HCT116 (cell line): Measurements from ENCODE around the gene DYRK2. TPM values are rescaled to one million over a fixed set of nuclear protein-coding genes. Genes with fewer than 3 reads are reported as not detected.

Experiments
- ATAC-seq: fragments of 200-7000 bp; cut with Tn5 transposase; 2 replicates; pipeline ENCODE4 v1.9.1; 2020; ENCODE audit warnings: mild to moderate bottlenecking, moderate library complexity
- BruUV-seq: library from RNA; stranded (reverse); fragments of 400-500 nt; replicated peaks from 2 replicates; lab custom pipeline; 2021; lab: Mats Ljungman, UMichigan
- CTCF ChIA-PET: fragments of 300-600 bp; sonication (Branson Sonifier 250); formaldehyde crosslinking; loops from one replicate; lab custom pipeline; 2021; ENCODE audit warnings: antibody characterized with exemption; lab: Charles Lee
- POLR2A ChIA-PET: fragments of 300-600, 350-600 bp; sonication (Branson Sonifier 250); formaldehyde crosslinking; loops from one replicate; lab custom pipeline; 2021; ENCODE audit warnings: antibody characterized with exemption; lab: Charles Lee
- RAD21 ChIA-PET, 2 experiments: fragments of 300-600 bp; sonication (Branson Sonifier 250); formaldehyde crosslinking; loops; one replicate each; lab custom pipeline; 2023; ENCODE audit warnings: low total read pairs in 2 of 2; ENCODE audit not compliant: uncharacterized antibody in 2 of 2, unreplicated experiment in 2 of 2, low non-redundant PET in 1 of 2; lab: Charles Lee
- DNase-seq: peaks from one replicate; pipeline ENCODE4 v3.0.0-alpha.2; 2010; ENCODE audit warnings: low read depth, low spot score
- H2AFZ ChIP-seq: fragments of 200-600 bp; shearing (Covaris generic), sonication (generic); 2 replicates; pipeline ENCODE4 v1.6.1; 2017; ENCODE audit warnings: low read depth, mixed run types, mixed read lengths, antibody characterized with exemption, low read length; ENCODE audit not compliant: poor library complexity, severe bottlenecking
- H3K27ac ChIP-seq: 2 replicates; pipeline ENCODE4 v1.5.1; 2012; ENCODE audit warnings: low read depth, low read length
- H3K27me3 ChIP-seq: fragments of 200-600 bp; sonication (generic); 2 replicates; pipeline ENCODE4 v1.6.1; 2016; ENCODE audit warnings: mixed run types, low read length, mixed read lengths; ENCODE audit not compliant: insufficient read depth
- H3K36me3 ChIP-seq, 2 experiments: fragments of 200-500 bp in 1 of 2; fragments of 200-600 bp in 1 of 2; sonication (Bioruptor generic) in 1 of 2; sonication (generic) in 1 of 2; 2 replicates each; pipeline versions ENCODE4 v1.5.1 to v1.6.1; 2014 to 2016; ENCODE audit warnings: low read length in 2 of 2, inconsistent platforms in 1 of 2, mixed read lengths in 1 of 2, mixed run types in 1 of 2; ENCODE audit not compliant: insufficient read depth in 2 of 2, control insufficient read depth in 1 of 2
- H3K4me1 ChIP-seq, 2 experiments: fragments of 200-600 bp in 1 of 2; sonication (generic) in 1 of 2; 2 replicates each; pipeline versions ENCODE4 v1.5.1 to v1.6.1; 2012 to 2017; ENCODE audit warnings: low read length in 2 of 2, inconsistent platforms in 1 of 2, mild to moderate bottlenecking in 1 of 2, mixed read lengths in 1 of 2, mixed run types in 1 of 2, moderate library complexity in 1 of 2; ENCODE audit not compliant: insufficient read depth in 2 of 2, control insufficient read depth in 1 of 2
- H3K4me2 ChIP-seq: fragments of 200-600 bp; sonication (generic); 2 replicates; pipeline ENCODE4 v1.6.1; 2017; ENCODE audit warnings: mixed run types, low read length, mixed read lengths
- H3K4me3 ChIP-seq, 2 experiments: fragments of 200-600 bp in 1 of 2; sonication (generic) in 1 of 2; replicated peaks in 1 of 2; 2 replicates each; pipeline ENCODE4 v1.5.1; 2011 to 2016; ENCODE audit warnings: low read length in 2 of 2, control low read depth in 1 of 2, low read depth in 1 of 2, mild to moderate bottlenecking in 1 of 2, mixed read lengths in 1 of 2, mixed run types in 1 of 2
- H3K79me2 ChIP-seq: fragments of 200-600 bp; sonication (generic); 2 replicates; pipeline ENCODE4 v1.6.1; 2017; ENCODE audit warnings: mild to moderate bottlenecking, mixed run types, low read length, moderate library complexity, mixed read lengths; ENCODE audit not compliant: insufficient read depth
- H3K9ac ChIP-seq: fragments of 200-600 bp; sonication (generic); 2 replicates; pipeline ENCODE4 v1.6.1; 2016; ENCODE audit warnings: low read length, mixed read lengths
- H3K9me2 ChIP-seq: fragments of 200-600 bp; sonication (generic), shearing (Covaris generic); 2 replicates; pipeline ENCODE4 v1.6.1; 2017; ENCODE audit warnings: mixed run types, mild to moderate bottlenecking, moderate library complexity; ENCODE audit not compliant: insufficient read depth
- H3K9me3 ChIP-seq, 2 experiments: fragments of 200-500 bp in 1 of 2; fragments of 200-600 bp in 1 of 2; sonication (Bioruptor generic) in 1 of 2; sonication (generic) in 1 of 2; 2 replicates each; pipeline ENCODE4 v1.6.1; 2014 to 2017; ENCODE audit warnings: low read length in 2 of 2, mixed read lengths in 2 of 2, inconsistent platforms in 1 of 2, low read depth in 1 of 2, mild to moderate bottlenecking in 1 of 2, mixed run types in 1 of 2, moderate library complexity in 1 of 2; ENCODE audit not compliant: control insufficient read depth in 1 of 2, insufficient read depth in 1 of 2
- H4K20me1 ChIP-seq: fragments of 200-600 bp; sonication (generic), shearing (Covaris generic); 2 replicates; pipeline ENCODE4 v1.6.1; 2017; ENCODE audit warnings: mixed run types, mild to moderate bottlenecking, moderate library complexity; ENCODE audit not compliant: insufficient read depth
- CBX3 ChIP-seq: IDR thresholded peaks from 2 replicates; pipeline ENCODE4 v1.6.1; 2012; ENCODE audit warnings: low read depth
- EGR1 ChIP-seq: IDR thresholded peaks from 2 replicates; pipeline ENCODE4 v1.6.1; 2012; ENCODE audit warnings: low read depth
- ELF1 ChIP-seq: IDR thresholded peaks from 2 replicates; pipeline ENCODE4 v1.6.1; 2012; ENCODE audit warnings: low read depth, borderline replicate concordance
- EZH2phosphoT487 ChIP-seq: fragments of 200-600 bp; IDR thresholded peaks from 2 replicates; pipeline ENCODE4 v1.6.1; 2018; ENCODE audit warnings: antibody characterized with exemption, borderline replicate concordance
- FOSL1 ChIP-seq: IDR thresholded peaks from 2 replicates; pipeline ENCODE4 v1.6.1; 2012; ENCODE audit warnings: low read depth
- JUND ChIP-seq: IDR thresholded peaks from 2 replicates; pipeline ENCODE4 v1.6.1; 2012
- POLR2AphosphoS5 ChIP-seq: IDR thresholded peaks from 2 replicates; pipeline ENCODE4 v1.6.1; 2011; ENCODE audit warnings: mild to moderate bottlenecking, low read depth, low read length, moderate library complexity
- RAD21 ChIP-seq: IDR thresholded peaks from 2 replicates; pipeline ENCODE4 v1.6.1; 2012; ENCODE audit warnings: low read depth, mild to moderate bottlenecking
- SIN3A ChIP-seq: IDR thresholded peaks from 2 replicates; pipeline ENCODE4 v1.6.1; 2012; ENCODE audit warnings: low read depth
- SRF ChIP-seq: IDR thresholded peaks from 2 replicates; pipeline ENCODE4 v1.6.1; 2012; ENCODE audit warnings: low read depth
- TCF7L2 ChIP-seq: IDR thresholded peaks from 2 replicates; pipeline ENCODE4 v1.7.0; 2011; ENCODE audit warnings: borderline replicate concordance, inconsistent platforms; ENCODE audit not compliant: insufficient read depth, insufficient read length; ENCODE audit errors: extremely low read depth
- YY1 ChIP-seq: IDR thresholded peaks from 2 replicates; pipeline ENCODE4 v1.6.1; 2011; ENCODE audit warnings: low read length, low read depth, moderate library complexity, mild to moderate bottlenecking; ENCODE audit not compliant: insufficient replicate concordance; ENCODE audit errors: extremely low read depth
- ZFX ChIP-seq: fragments of 450-650 bp; IDR thresholded peaks from 2 replicates; pipeline ENCODE4 v1.6.1; 2017
- ZNF274 ChIP-seq: fragments of 200-500 bp; sonication (Bioruptor generic); IDR thresholded peaks from 2 replicates; pipeline ENCODE4 v1.6.1; 2014; ENCODE audit warnings: mild to moderate bottlenecking, low read depth, low read length, inconsistent platforms
- intact Hi-C: fragments of 100-400 bp; cut with micrococcal nuclease; formaldehyde crosslinking; loops from 2 replicates; pipeline ENCODE4 v1.10.0; 2022
- total RNA-seq: library from RNA; stranded (reverse); gene quantifications from one replicate; pipeline ENCODE4 v1.2.1, GENCODE V29; 2021; ENCODE audit not compliant: unreplicated experiment
- TF ChIP-seq, protein P1 (sequence below), 3 experiments: fragments of 200-600 bp in 1 of 3; sonication (generic) in 1 of 3; IDR thresholded peaks in 2 of 3; conservative IDR thresholded peaks in 1 of 3; 2 replicates each; pipeline ENCODE4 v1.5.1; 2012 to 2017; ENCODE audit warnings: low read depth in 2 of 3, low read length in 2 of 3, antibody characterized with exemption in 1 of 3, borderline replicate concordance in 1 of 3, control low read depth in 1 of 3, mild to moderate bottlenecking in 1 of 3, mixed read lengths in 1 of 3, mixed run types in 1 of 3, moderate library complexity in 1 of 3; ENCODE audit not compliant: insufficient read depth in 1 of 3
- TF ChIP-seq, protein P2 (sequence below): IDR thresholded peaks from 2 replicates; pipeline ENCODE4 v1.6.1; 2011; ENCODE audit warnings: mild to moderate bottlenecking, low read length, moderate library complexity; ENCODE audit not compliant: insufficient replicate concordance; ENCODE audit errors: extremely low read depth

The DYRK2 gene
- total RNA-seq, 1 experiment from 2014 or later, result 28.7 TPM

DNA sequence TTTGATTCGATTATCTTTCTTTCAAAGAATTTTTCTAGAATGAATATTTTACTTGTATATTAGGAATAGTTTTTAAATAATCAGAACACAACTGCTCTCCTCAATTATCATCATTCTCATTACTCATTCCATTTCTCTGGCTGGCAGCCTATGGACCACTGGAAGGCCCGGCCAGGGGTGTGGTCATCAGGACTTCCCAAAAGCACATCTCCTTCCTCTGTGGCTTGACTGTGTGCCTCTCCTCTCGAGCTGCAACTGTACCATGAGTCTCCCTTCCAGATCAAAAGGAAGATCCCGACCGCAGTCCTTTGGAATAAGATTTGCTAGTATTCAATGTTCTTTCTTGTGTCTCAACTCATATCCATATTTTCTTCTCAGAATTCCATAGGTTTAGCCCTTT is 42.7 kb downstream of the DYRK2 start:
- intact Hi-C loops, result no loop called here
- H3K9me3 ChIP-seq, result no peaks in the 10 kb centered on the region

More for the DNA sequence above, 42.7 kb downstream of the DYRK2 start:
- ChIA-PET CTCF (no interaction called here), RAD21 (no interaction called here), POLR2A (no interaction called here)
- Histone ChIP-seq H3K9me2 (no peaks in the 10 kb centered on the region), H3K79me2 (no peaks in the 10 kb centered on the region), H3K27me3 (no peaks in the 10 kb centered on the region), H3K4me1 (no peaks in the 10 kb centered on the region), H2AFZ (no peak overlapping the region), H3K36me3 (no peaks in the 10 kb centered on the region), H3K4me2 (no peak overlapping the region), H3K4me3 (no peak overlapping the region), H4K20me1 (no peaks in the 10 kb centered on the region), H3K9ac (no peak overlapping the region), H3K27ac (no peak overlapping the region)
- no peak for ATAC-seq
- BruUV-seq, result no TSS peak
- no peak for DNase-seq
- TF ChIP-seq CBX3 (no peak), EZH2phosphoT487 (no peak), TCF7L2 (no peak), EGR1 (no peak), ZNF274 (no peak), RAD21 (no peak), FOSL1 (no peak), SRF (no peak), YY1 (no peak), JUND (no peak), ZFX (no peak), ELF1 (no peak), POLR2AphosphoS5 (no peak), SIN3A (no peak)
- TF ChIP-seq, protein P1, sequence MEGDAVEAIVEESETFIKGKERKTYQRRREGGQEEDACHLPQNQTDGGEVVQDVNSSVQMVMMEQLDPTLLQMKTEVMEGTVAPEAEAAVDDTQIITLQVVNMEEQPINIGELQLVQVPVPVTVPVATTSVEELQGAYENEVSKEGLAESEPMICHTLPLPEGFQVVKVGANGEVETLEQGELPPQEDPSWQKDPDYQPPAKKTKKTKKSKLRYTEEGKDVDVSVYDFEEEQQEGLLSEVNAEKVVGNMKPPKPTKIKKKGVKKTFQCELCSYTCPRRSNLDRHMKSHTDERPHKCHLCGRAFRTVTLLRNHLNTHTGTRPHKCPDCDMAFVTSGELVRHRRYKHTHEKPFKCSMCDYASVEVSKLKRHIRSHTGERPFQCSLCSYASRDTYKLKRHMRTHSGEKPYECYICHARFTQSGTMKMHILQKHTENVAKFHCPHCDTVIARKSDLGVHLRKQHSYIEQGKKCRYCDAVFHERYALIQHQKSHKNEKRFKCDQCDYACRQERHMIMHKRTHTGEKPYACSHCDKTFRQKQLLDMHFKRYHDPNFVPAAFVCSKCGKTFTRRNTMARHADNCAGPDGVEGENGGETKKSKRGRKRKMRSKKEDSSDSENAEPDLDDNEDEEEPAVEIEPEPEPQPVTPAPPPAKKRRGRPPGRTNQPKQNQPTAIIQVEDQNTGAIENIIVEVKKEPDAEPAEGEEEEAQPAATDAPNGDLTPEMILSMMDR (IDR thresholded peaks at IDR 0.05 in 2 of 3, conservative IDR thresholded peaks at IDR 0.05 in 1 of 3; ENCODE audit: borderline replicate concordance in 1 of 3, insufficient read depth in 1 of 3, low read depth in 2 of 3, low read length in 2 of 3), result no peak
- TF ChIP-seq, protein P2, sequence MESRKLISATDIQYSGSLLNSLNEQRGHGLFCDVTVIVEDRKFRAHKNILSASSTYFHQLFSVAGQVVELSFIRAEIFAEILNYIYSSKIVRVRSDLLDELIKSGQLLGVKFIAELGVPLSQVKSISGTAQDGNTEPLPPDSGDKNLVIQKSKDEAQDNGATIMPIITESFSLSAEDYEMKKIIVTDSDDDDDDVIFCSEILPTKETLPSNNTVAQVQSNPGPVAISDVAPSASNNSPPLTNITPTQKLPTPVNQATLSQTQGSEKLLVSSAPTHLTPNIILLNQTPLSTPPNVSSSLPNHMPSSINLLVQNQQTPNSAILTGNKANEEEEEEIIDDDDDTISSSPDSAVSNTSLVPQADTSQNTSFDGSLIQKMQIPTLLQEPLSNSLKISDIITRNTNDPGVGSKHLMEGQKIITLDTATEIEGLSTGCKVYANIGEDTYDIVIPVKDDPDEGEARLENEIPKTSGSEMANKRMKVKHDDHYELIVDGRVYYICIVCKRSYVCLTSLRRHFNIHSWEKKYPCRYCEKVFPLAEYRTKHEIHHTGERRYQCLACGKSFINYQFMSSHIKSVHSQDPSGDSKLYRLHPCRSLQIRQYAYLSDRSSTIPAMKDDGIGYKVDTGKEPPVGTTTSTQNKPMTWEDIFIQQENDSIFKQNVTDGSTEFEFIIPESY, result no peak
